Endothelial cell of umbilical vein (primary cell): ENCODE results near the gene RAB17. TPM values are rescaled to one million over a fixed set of nuclear protein-coding genes. Genes with fewer than 3 reads are reported as not detected.

Experiments used
- BruUV-seq: library from RNA; stranded (reverse); fragments of 400-500 nt; replicated peaks from 2 replicates; lab custom pipeline; 2021; lab: Mats Ljungman, UMichigan
- CTCF ChIA-PET: fragments of 300-600, 350-600 bp; sonication (Branson Sonifier 250); formaldehyde crosslinking; loops from one replicate; lab custom pipeline; 2021; ENCODE audit warnings: antibody characterized with exemption, inconsistent platforms; lab: Charles Lee
- POLR2A ChIA-PET: fragments of 300-600, 350-600 bp; sonication (Branson Sonifier 250); formaldehyde crosslinking; loops from one replicate; lab custom pipeline; 2021; ENCODE audit warnings: antibody characterized with exemption, inconsistent platforms; lab: Charles Lee
- DNase-seq: peaks from one replicate; pipeline ENCODE4 v3.0.0-alpha.2; 2011; ENCODE audit warnings: low read depth, low spot score
- FAIRE-seq: peaks from 2 replicates; lab custom pipeline; 2011; peaks lifted over from hg19 to GRCh38; lab: Jason Lieb, UNC
- H2AFZ ChIP-seq: 2 replicates; pipeline ENCODE4 v1.6.0; 2012; ENCODE audit warnings: low read depth, low read length, control low read depth, inconsistent platforms
- H3K27ac ChIP-seq: 2 replicates; pipeline ENCODE4 v1.5.1; 2011; ENCODE audit warnings: low read depth, mild to moderate bottlenecking, control low read depth, low read length, moderate library complexity; ENCODE audit not compliant: insufficient read depth
- H3K27me3 ChIP-seq, 2 experiments: 2 replicates each; pipeline versions ENCODE4 v1.6.0 to v1.6.1; 2011; ENCODE audit warnings: low read length in 2 of 2, mixed read lengths in 1 of 2; ENCODE audit not compliant: control insufficient read depth in 2 of 2, insufficient read depth in 2 of 2
- H3K36me3 ChIP-seq, 2 experiments: 2 replicates in 1 of 2; 3 replicates in 1 of 2; pipeline ENCODE4 v1.5.1; 2011; ENCODE audit warnings: low read length in 2 of 2, mild to moderate bottlenecking in 1 of 2, moderate library complexity in 1 of 2; ENCODE audit not compliant: control insufficient read depth in 2 of 2, insufficient read depth in 2 of 2; ENCODE audit errors: extremely low read depth in 1 of 2
- H3K4me1 ChIP-seq: 3 replicates; pipeline ENCODE4 v1.5.1; 2011; ENCODE audit warnings: mild to moderate bottlenecking, low read length; ENCODE audit not compliant: control insufficient read depth, insufficient read depth; ENCODE audit errors: extremely low read depth
- H3K4me2 ChIP-seq: 2 replicates; pipeline ENCODE4 v1.6.1; 2011; ENCODE audit warnings: low read length, control low read depth, mixed read lengths; ENCODE audit not compliant: insufficient read depth
- H3K4me3 ChIP-seq, 3 experiments: fragments of 200-600 bp in 1 of 3; sonication (generic), shearing (Covaris generic) in 1 of 3; replicated peaks in 1 of 3; 2 replicates each; pipeline ENCODE4 v1.5.1; 2011 to 2016; ENCODE audit warnings: control low read depth in 3 of 3, low read length in 3 of 3, mild to moderate bottlenecking in 2 of 3, inconsistent platforms in 1 of 3, low read depth in 1 of 3, moderate library complexity in 1 of 3; ENCODE audit not compliant: insufficient read depth in 1 of 3
- H3K79me2 ChIP-seq: 2 replicates; pipeline ENCODE4 v1.6.0; 2012; ENCODE audit warnings: low read length, inconsistent platforms; ENCODE audit not compliant: control insufficient read depth, insufficient read depth
- H3K9ac ChIP-seq: replicated peaks from 2 replicates; pipeline ENCODE3; 2011; ENCODE audit warnings: low read length, control low read depth; ENCODE audit not compliant: insufficient read depth; ENCODE audit errors: extremely low read depth
- H3K9me1 ChIP-seq: replicated peaks from 3 replicates; pipeline ENCODE4 v1.6.0; 2011; ENCODE audit warnings: mild to moderate bottlenecking, low read length; ENCODE audit not compliant: control insufficient read depth, insufficient read depth; ENCODE audit errors: extremely low read depth
- H3K9me3 ChIP-seq: replicated peaks from 2 replicates; pipeline ENCODE4 v1.5.1; 2012; ENCODE audit warnings: low read length, inconsistent platforms; ENCODE audit not compliant: control insufficient read depth, insufficient read depth
- H4K20me1 ChIP-seq: replicated peaks from 2 replicates; pipeline ENCODE3; 2011; ENCODE audit warnings: mild to moderate bottlenecking, low read length; ENCODE audit not compliant: control insufficient read depth, insufficient read depth; ENCODE audit errors: extremely low read depth
- CTCF ChIP-seq, 2 donors: IDR thresholded peaks; 1 replicate in 1 of 2; 2 replicates in 1 of 2; pipeline ENCODE4 v1.5.1; 2011; ENCODE audit warnings: low read length in 2 of 2, mild to moderate bottlenecking in 2 of 2, moderate library complexity in 2 of 2, control low read depth in 1 of 2, inconsistent platforms in 1 of 2, low read depth in 1 of 2; ENCODE audit not compliant: insufficient read depth in 1 of 2; ENCODE audit errors: extremely low read depth in 1 of 2
- EZH2 ChIP-seq: IDR thresholded peaks from 2 replicates; pipeline ENCODE4 v1.6.1; 2012; ENCODE audit warnings: borderline replicate concordance, low read depth, mild to moderate bottlenecking, moderate library complexity, low read length, inconsistent platforms; ENCODE audit not compliant: severe bottlenecking
- FOS ChIP-seq: IDR thresholded peaks from 2 replicates; pipeline ENCODE4 v1.6.1; 2011; ENCODE audit warnings: mild to moderate bottlenecking, low read length, moderate library complexity, borderline replicate concordance; ENCODE audit not compliant: insufficient read depth
- GATA2 ChIP-seq: IDR thresholded peaks from 2 replicates; pipeline ENCODE4 v1.7.0; 2011; ENCODE audit warnings: low read depth, mild to moderate bottlenecking, moderate library complexity, mixed read lengths, low read length; ENCODE audit not compliant: insufficient read length, insufficient read depth
- JUN ChIP-seq: IDR thresholded peaks from 2 replicates; pipeline ENCODE4 v1.6.1; 2011; ENCODE audit warnings: borderline replicate concordance, low read depth; ENCODE audit not compliant: insufficient read length, insufficient read depth
- MAX ChIP-seq: IDR thresholded peaks from 2 replicates; pipeline ENCODE4 v1.6.1; 2011; ENCODE audit not compliant: insufficient read depth, insufficient read length
- MYC ChIP-seq: IDR thresholded peaks from one replicate; pipeline ENCODE4 v1.6.1; 2011; ENCODE audit warnings: mild to moderate bottlenecking, low read depth, low read length
- POLR2A ChIP-seq: IDR thresholded peaks from 2 replicates; pipeline ENCODE4 v1.6.1; 2012; ENCODE audit warnings: low read depth, mild to moderate bottlenecking, control low read depth, low read length
- POLR2AphosphoS5 ChIP-seq: IDR thresholded peaks from 2 replicates; pipeline ENCODE4 v1.6.1; 2012; ENCODE audit warnings: low read depth, mild to moderate bottlenecking, control low read depth, low read length, moderate library complexity; ENCODE audit not compliant: insufficient read depth
- dilution Hi-C: fragments of 300-500 bp; cut with MboI; formaldehyde crosslinking; loops from one replicate; pipeline ENCODE4 v1.15.0; 2019; ENCODE audit warnings: low sequenced_read_pairs; ENCODE audit not compliant: extremely low pct_ligation_motif_present
- intact Hi-C: fragments of 100-400 bp; cut with micrococcal nuclease; formaldehyde crosslinking; loops from one replicate; pipeline ENCODE4 v1.10.0; 2022
- polyA plus RNA-seq, 4 experiments: library from polyadenylated mRNA; depleted of rRNA in 3 of 4; stranded (reverse) in 3 of 4; unstranded in 1 of 4; fragments of >200 nt; gene quantifications; 2 replicates each; pipeline versions ENCODE4 v1.2.1 to v1.2.3, GENCODE V29; 2011 to 2012; ENCODE audit warnings: missing spikeins in 1 of 4
- total RNA-seq: library from RNA; stranded (reverse); gene quantifications from 2 replicates; pipeline ENCODE4 v1.2.3, GENCODE V29; 2021

Gene RAB17
- total and polyA plus RNA-seq, 2 donors (not counting 3 experiments of a cell fraction or from before 2014, with no cell fraction given), result 0.41 to 0.77 TPM

GRCh38 chr2:237597196-237598145 is 6.9 kb upstream of the RAB17 start:
- ChIA-PET POLR2A (no interaction called here), CTCF (interaction anchor here (1.1 kb wide), 2 partner anchors 19 to 25 kb away, joined by 4 read pairs; no protein-coding TSS in a partner anchor)
- H4K20me1 ChIP-seq, result no peaks in the 10 kb centered on the region
- no peak overlapping the region for H3K9ac ChIP-seq
- no peak overlapping the region for H3K4me2 ChIP-seq
- no peaks in the 10 kb centered on the region for H3K79me2 ChIP-seq
- no TSS peak for BruUV-seq
- H3K9me3 ChIP-seq, result no peaks in the 10 kb centered on the region
- H2AFZ ChIP-seq, result no peak overlapping the region
- no peaks in the 10 kb centered on the region for H3K36me3 ChIP-seq
- DNase-seq (no peak), FAIRE-seq (no peak)
- H3K27me3 ChIP-seq, result no peaks in the 10 kb centered on the region
- dilution Hi-C loops (no loop called here), intact Hi-C loops (no loop called here)
- TF ChIP-seq CTCF (IDR thresholded peaks at IDR 0.05; ENCODE audit: extremely low read depth in 1 of 2, insufficient read depth in 1 of 2, low read depth in 1 of 2, low read length in 2 of 2) (no peak), POLR2AphosphoS5 (no peak), EZH2 (no peak), MYC (no peak), FOS (no peak), GATA2 (no peak), MAX (no peak), JUN (no peak), POLR2A (no peak)
- no peak overlapping the region for H3K27ac ChIP-seq
- peaks cover 9% of the 10 kb centered on the region for H3K4me1 ChIP-seq
- no peaks in the 10 kb centered on the region for H3K9me1 ChIP-seq
- H3K4me3 ChIP-seq, result no peak overlapping the region
